ENCODE data around the gene PSMA8. TPM values are rescaled to one million over a fixed set of nuclear protein-coding genes. Genes with fewer than 3 reads are reported as not detected.
"Not testable (repeated sequence)": the region's sequence is repeated elsewhere in the genome, so short reads cannot be mapped to it uniquely, and the experiment has no call there.

Gene PSMA8
- total RNA-seq, 2 donors from 2014 or later: not detected

DNA sequence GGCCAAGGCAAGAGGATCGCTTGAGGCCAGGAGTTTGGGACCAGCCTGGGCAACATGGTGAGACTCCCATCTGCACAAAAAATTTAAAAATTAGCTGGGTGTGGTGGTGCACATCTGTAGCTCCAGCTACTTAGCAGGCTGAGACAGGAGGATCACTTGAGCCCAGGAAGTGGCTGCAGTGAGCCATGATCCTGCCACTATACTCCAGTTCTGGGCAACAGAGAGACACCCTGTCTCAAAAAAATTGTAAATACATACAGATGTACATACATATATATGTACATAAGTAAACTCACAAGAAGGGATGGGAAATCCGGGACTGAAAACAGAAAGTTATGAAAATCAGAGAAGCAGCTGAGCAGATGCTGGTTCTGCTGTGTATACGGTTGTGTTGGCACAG lies 62.9 kb downstream of the PSMA8 start:
- 86 to 88% methylated on average over 3 of the region's 3 CpGs for WGBS, 2 donors
- ATAC-seq: no peak
- intact Hi-C loops (cut with DNase I): no loop called here

DNA sequence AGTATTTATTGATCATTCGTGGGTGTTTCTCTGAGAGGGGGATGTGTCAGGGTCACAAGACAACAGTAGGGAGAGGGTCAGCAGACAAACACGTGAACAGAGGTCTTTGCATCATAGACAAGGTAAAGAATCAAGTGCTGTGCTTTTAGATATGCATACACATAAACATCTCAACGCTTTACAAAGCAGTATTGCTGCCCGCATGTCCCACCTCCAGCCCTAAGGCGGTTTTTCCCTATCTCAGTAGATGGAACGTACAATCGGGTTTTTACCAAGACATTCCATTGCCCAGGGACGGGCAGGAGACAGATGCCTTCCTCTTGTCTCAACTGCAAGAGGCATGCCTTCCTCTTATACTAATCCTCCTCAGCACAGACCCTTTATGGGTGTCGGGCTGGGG lies 68.3 kb downstream of the PSMA8 start:
- ATAC-seq; H3K27ac ChIP-seq; H3K27me3 ChIP-seq; H3K4me3 ChIP-seq; DNase-seq; H3K4me1 ChIP-seq; H3K9me3 ChIP-seq; H3K36me3 ChIP-seq (replicated peaks in 1 of 2; ENCODE audit: insufficient read depth in 1 of 2, low read depth in 2 of 2); intact Hi-C loops (cut with DNase I): not testable (repeated sequence)
- 67 to 68% methylated on average over 9 of the region's 9 CpGs for WGBS, 2 donors

More for the DNA sequence above, 62.9 kb downstream of the PSMA8 start:
- Histone ChIP-seq H3K27me3 (no peaks in the 10 kb centered on the region), H3K4me3 (no peak overlapping the region), H3K9me3 (no peaks in the 10 kb centered on the region), H3K4me1 (no peaks in the 10 kb centered on the region), H3K27ac (no peak overlapping the region), H3K36me3 (replicated peaks in 1 of 2; ENCODE audit: insufficient read depth in 1 of 2, low read depth in 2 of 2) (no peaks in the 10 kb centered on the region)
- no peak for DNase-seq
- no peak for TF ChIP-seq POLR2A (IDR thresholded peaks at IDR 0.05)
- TF ChIP-seq, protein P1, sequence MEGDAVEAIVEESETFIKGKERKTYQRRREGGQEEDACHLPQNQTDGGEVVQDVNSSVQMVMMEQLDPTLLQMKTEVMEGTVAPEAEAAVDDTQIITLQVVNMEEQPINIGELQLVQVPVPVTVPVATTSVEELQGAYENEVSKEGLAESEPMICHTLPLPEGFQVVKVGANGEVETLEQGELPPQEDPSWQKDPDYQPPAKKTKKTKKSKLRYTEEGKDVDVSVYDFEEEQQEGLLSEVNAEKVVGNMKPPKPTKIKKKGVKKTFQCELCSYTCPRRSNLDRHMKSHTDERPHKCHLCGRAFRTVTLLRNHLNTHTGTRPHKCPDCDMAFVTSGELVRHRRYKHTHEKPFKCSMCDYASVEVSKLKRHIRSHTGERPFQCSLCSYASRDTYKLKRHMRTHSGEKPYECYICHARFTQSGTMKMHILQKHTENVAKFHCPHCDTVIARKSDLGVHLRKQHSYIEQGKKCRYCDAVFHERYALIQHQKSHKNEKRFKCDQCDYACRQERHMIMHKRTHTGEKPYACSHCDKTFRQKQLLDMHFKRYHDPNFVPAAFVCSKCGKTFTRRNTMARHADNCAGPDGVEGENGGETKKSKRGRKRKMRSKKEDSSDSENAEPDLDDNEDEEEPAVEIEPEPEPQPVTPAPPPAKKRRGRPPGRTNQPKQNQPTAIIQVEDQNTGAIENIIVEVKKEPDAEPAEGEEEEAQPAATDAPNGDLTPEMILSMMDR (IDR thresholded peaks at IDR 0.05): no peak

DNA sequence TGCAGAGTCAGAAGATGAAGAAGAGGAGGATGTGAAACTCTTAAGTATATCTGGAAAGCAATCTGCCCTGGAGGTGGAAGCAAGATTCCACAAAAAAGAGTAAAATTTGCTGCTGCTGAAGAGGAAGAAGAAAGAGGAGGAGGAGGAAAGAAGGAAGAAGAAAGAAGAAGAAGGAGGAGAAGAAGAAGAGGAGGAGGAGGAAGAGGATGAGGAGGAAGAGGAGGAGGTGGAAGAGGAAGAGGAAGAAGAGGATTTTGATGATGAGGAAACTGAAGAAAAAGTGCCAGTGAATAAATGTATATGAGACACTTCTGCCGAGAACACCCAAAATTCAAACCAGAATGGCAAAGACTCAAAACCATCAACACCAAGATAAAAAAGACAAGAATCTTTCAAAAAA lies 71.6 kb downstream of the PSMA8 start:
- 90 to 100% methylated on average over 1 of the region's 1 CpG for WGBS, 2 donors
- no peak for TF ChIP-seq POLR2A (IDR thresholded peaks at IDR 0.05)
- TF ChIP-seq, protein P1 (IDR thresholded peaks at IDR 0.05): no peak
- intact Hi-C loops (cut with DNase I): no loop called here

DNA sequence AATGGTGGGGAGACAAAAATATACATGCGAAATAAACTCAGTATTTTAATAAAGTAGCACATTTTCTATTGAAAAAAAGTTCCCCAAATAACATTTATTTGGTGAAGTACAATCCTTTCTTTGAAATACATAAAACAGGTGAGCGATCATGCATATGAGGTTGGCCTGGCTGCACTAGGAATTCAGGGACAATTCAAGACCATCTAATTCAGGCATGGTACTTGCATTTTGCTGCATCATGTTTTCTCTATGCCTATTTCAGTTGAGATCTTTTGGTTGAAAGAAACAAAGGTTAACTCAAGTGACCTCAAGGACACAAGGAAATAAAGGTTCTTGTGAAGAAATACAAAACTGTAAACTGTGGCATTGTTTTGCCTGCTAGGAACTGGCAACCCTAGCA lies 72.8 kb downstream of the PSMA8 start:
- TF ChIP-seq POLR2A (IDR thresholded peaks at IDR 0.05): no peak
- TF ChIP-seq, protein P1 (IDR thresholded peaks at IDR 0.05): no peak
- no peak overlapping the region for H3K4me3 ChIP-seq
- no peaks in the 10 kb centered on the region for H3K4me1 ChIP-seq
- ATAC-seq: no peak
- H3K9me3 ChIP-seq: no peaks in the 10 kb centered on the region
- H3K27ac ChIP-seq: no peak overlapping the region
- WGBS, 2 donors: 87 to 91% methylated on average over 2 of the region's 2 CpGs
- intact Hi-C loops (cut with DNase I): no loop called here
- H3K27me3 ChIP-seq: no peaks in the 10 kb centered on the region
- DNase-seq: no peak
- no peaks in the 10 kb centered on the region for H3K36me3 ChIP-seq (replicated peaks in 1 of 2; ENCODE audit: insufficient read depth in 1 of 2, low read depth in 2 of 2)

More for the DNA sequence above, 71.6 kb downstream of the PSMA8 start:
- H3K4me1 ChIP-seq: no peaks in the 10 kb centered on the region
- H3K36me3 ChIP-seq (replicated peaks in 1 of 2; ENCODE audit: insufficient read depth in 1 of 2, low read depth in 2 of 2): no peaks in the 10 kb centered on the region
- no peak overlapping the region for H3K4me3 ChIP-seq
- DNase-seq: no peak
- H3K9me3 ChIP-seq: no peaks in the 10 kb centered on the region
- ATAC-seq: no peak
- H3K27me3 ChIP-seq: no peaks in the 10 kb centered on the region
- H3K27ac ChIP-seq: no peak overlapping the region

DNA sequence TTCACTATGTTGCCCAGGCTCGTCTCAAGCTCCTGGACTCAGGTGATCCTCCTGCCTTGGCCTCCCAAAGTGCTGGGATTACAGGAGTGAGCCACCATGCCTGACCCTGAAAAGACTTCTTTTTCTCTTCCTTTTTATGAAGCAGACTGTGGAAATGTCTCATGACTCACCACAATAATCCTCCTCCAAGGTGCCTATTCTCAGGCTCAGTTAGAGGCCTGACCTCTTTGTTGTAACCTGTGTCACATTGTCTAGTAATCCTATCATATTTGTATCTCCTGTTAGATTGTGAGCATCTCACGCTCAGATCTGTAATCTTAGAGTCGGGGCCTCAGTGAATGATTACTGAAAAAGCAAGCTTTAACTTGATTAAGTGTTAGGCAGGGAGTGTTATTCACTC lies 74.3 kb downstream of the PSMA8 start:
- no peak overlapping the region for H3K4me3 ChIP-seq
- no peaks in the 10 kb centered on the region for H3K9me3 ChIP-seq
- H3K27me3 ChIP-seq: no peaks in the 10 kb centered on the region
- no peak overlapping the region for H3K27ac ChIP-seq
- no peaks in the 10 kb centered on the region for H3K4me1 ChIP-seq
- 75 to 82% methylated on average over 3 of the region's 3 CpGs for WGBS, 2 donors
- intact Hi-C loops (cut with DNase I): no loop called here
- ATAC-seq (no peak), DNase-seq (no peak)
- no peak for TF ChIP-seq POLR2A (IDR thresholded peaks at IDR 0.05)
- TF ChIP-seq, protein P1 (IDR thresholded peaks at IDR 0.05): no peak
- H3K36me3 ChIP-seq (replicated peaks in 1 of 2; ENCODE audit: insufficient read depth in 1 of 2, low read depth in 2 of 2): no peaks in the 10 kb centered on the region

All from body of pancreas (tissue), 4 donors.